Measurements from ENCODE around the gene NXPH3. TPM values are rescaled to one million over a fixed set of nuclear protein-coding genes. Genes with fewer than 3 reads are reported as not detected.

The NXPH3 gene
- total RNA-seq, 2 experiments from 2014 or later: 0.20 to 0.29 TPM

GRCh38 chr17:49595980-49596379 lies 20.3 kb downstream of the NXPH3 start:
- Mint-ChIP-seq H3K36me3 (ENCODE audit: low read depth) (peaks cover 12% of the 10 kb centered on the region), H3K27me3 (no peaks in the 10 kb centered on the region), H3K9me3 (no peaks in the 10 kb centered on the region), H3K4me1 (ENCODE audit: low read depth) (no peaks in the 10 kb centered on the region), H3K4me3 (no peak overlapping the region), H3K27ac (no peak overlapping the region)
- intact Hi-C loops (cut with micrococcal nuclease): no loop called here
- POLR2A ChIA-PET: interaction anchor here (1.3 to 2.1 kb wide), 2 partner anchors 8 to 66 kb away, joined by 3 to 4 read pairs; no protein-coding TSS in a partner anchor
- ATAC-seq: no peak
- TF ChIP-seq, protein P1, sequence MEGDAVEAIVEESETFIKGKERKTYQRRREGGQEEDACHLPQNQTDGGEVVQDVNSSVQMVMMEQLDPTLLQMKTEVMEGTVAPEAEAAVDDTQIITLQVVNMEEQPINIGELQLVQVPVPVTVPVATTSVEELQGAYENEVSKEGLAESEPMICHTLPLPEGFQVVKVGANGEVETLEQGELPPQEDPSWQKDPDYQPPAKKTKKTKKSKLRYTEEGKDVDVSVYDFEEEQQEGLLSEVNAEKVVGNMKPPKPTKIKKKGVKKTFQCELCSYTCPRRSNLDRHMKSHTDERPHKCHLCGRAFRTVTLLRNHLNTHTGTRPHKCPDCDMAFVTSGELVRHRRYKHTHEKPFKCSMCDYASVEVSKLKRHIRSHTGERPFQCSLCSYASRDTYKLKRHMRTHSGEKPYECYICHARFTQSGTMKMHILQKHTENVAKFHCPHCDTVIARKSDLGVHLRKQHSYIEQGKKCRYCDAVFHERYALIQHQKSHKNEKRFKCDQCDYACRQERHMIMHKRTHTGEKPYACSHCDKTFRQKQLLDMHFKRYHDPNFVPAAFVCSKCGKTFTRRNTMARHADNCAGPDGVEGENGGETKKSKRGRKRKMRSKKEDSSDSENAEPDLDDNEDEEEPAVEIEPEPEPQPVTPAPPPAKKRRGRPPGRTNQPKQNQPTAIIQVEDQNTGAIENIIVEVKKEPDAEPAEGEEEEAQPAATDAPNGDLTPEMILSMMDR (IDR thresholded peaks at IDR 0.05): no peak
- CTCF ChIA-PET: interaction anchor here (0.7 to 2.3 kb wide), 4 partner anchors 19 to 401 kb away, joined by 3 to 5 read pairs (median 4); no protein-coding TSS in a partner anchor
- DNase-seq: no peak

- no peaks in the 10 kb centered on the region for H3K4me1 Mint-ChIP-seq (ENCODE audit: low read depth)
- H3K4me3 Mint-ChIP-seq: no peak overlapping the region
- POLR2A ChIA-PET: interaction anchor here (1.3 to 2.1 kb wide), 2 partner anchors 8 to 65 kb away, joined by 3 to 4 read pairs; no protein-coding TSS in a partner anchor
- H3K27ac Mint-ChIP-seq: no peak overlapping the region
- no peak for ATAC-seq
- no peaks in the 10 kb centered on the region for H3K27me3 Mint-ChIP-seq
- intact Hi-C loops (cut with micrococcal nuclease): no loop called here
- H3K36me3 Mint-ChIP-seq (ENCODE audit: low read depth): peaks cover 16% of the 10 kb centered on the region
- no peaks in the 10 kb centered on the region for H3K9me3 Mint-ChIP-seq
- TF ChIP-seq, protein P1 (IDR thresholded peaks at IDR 0.05): no peak
- no peak for DNase-seq
- CTCF ChIA-PET: interaction anchor here (0.9 to 2.3 kb wide), 5 partner anchors 22 to 400 kb away, joined by 4 to 10 read pairs (median 5); no protein-coding TSS in a partner anchor
These were observed 21.1 kb downstream of the NXPH3 start for GRCh38 chr17:49596613-49597244.

DNA sequence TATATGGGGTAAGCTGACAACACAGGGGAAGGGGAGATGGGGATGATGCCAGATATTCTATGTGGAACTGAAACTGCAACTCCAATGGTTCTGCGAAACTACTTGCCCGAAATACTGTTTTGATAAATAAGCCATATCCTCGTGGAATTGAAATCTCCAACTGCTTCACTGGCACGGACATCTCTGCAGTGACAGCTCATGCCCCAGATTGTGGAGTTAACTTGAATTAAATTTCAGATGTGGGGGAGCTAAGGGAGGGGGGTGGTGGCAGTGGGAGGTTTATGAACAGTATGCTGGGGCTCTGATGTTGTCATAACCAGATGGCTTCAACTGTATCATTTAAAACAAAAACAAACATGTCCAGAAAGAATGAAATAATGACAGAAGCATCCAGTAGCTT lies 21.8 kb downstream of the NXPH3 start:
- Mint-ChIP-seq H3K4me1 (ENCODE audit: low read depth) (no peaks in the 10 kb centered on the region), H3K27me3 (no peaks in the 10 kb centered on the region), H3K36me3 (ENCODE audit: low read depth) (peaks cover 19% of the 10 kb centered on the region), H3K4me3 (no peak overlapping the region), H3K9me3 (no peaks in the 10 kb centered on the region), H3K27ac (no peak overlapping the region)
- CTCF ChIA-PET: interaction anchor here (0.9 to 2.3 kb wide), 5 partner anchors 21 to 399 kb away, joined by 4 to 10 read pairs (median 5); no protein-coding TSS in a partner anchor
- intact Hi-C loops (cut with micrococcal nuclease): no loop called here
- ATAC-seq: no peak
- DNase-seq: no peak
- TF ChIP-seq, protein P1 (IDR thresholded peaks at IDR 0.05): no peak
- POLR2A ChIA-PET: interaction anchor here (1.2 to 2.1 kb wide), 2 partner anchors 9 to 12 kb away, joined by 4 read pairs; no protein-coding TSS in a partner anchor

DNA sequence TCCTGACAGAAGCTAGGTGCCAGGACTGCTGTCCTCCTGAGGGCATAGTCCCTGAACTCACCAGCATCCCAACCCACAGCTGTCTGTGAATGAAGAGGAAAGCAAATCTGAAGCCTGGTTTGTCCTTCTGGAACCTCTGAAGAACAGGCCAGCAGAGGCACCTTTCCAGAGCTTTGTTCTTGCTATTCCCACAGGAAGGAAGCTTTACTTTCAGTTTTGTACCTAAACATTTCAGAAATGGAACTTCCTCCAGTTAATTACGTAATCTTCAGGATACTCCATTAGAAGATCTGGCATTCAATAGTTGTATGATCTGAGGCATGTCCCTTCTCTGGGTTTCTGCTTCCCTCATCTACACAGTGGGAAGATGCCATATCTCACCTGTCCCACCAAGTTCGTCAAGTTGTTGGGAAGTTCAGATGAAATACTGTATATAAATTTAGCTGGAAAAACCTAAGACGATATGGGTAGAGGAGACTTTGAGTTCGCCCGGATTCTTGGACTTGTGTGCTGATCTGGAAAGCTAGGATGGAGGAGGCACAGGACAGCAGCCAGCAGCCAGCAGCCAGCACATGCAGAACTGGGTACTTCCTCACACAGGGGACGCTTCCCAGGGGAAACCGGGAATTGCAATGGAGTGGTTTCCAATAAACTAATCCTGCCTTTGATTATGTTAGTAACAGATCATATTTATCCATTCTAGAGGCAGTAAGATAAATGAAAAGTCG lies 22.4 kb downstream of the NXPH3 start:
- ChIA-PET POLR2A (interaction anchor here (1.2 to 2.1 kb wide), 2 partner anchors 10 to 11 kb away, joined by 4 read pairs; no protein-coding TSS in a partner anchor), CTCF (interaction anchor here (0.9 to 2.3 kb wide), 5 partner anchors 21 to 399 kb away, joined by 4 to 10 read pairs (median 5); no protein-coding TSS in a partner anchor)
- Mint-ChIP-seq H3K4me3 (no peak overlapping the region), H3K27ac (no peak overlapping the region), H3K9me3 (no peaks in the 10 kb centered on the region), H3K36me3 (ENCODE audit: low read depth) (peaks cover 25% of the 10 kb centered on the region), H3K27me3 (no peaks in the 10 kb centered on the region), H3K4me1 (ENCODE audit: low read depth) (peaks cover 2% of the 10 kb centered on the region)
- no peak for DNase-seq
- ATAC-seq: no peak
- TF ChIP-seq, protein P1 (IDR thresholded peaks at IDR 0.05): no peak
- intact Hi-C loops (cut with micrococcal nuclease): no loop called here
